Neural cell (in vitro differentiated cells): Measurements from ENCODE around the gene CCDC174.

ENCODE experiments used
- EP300 ChIP-seq: fragments of 450-650 bp; conservative IDR thresholded peaks from 2 replicates; pipeline ENCODE4 v1.6.1; 2014; ENCODE audit warnings: antibody characterized with exemption, mild to moderate bottlenecking, moderate library complexity; ENCODE audit not compliant: poor library complexity, severe bottlenecking
- EZH2 ChIP-seq: fragments of 200-600, 300-800 bp; shearing (Covaris generic), sonication (generic); IDR thresholded peaks from 2 replicates; pipeline ENCODE4 v1.6.1; 2014; ENCODE audit warnings: antibody characterized with exemption, low read length, borderline replicate concordance, mild to moderate bottlenecking; ENCODE audit not compliant: insufficient read depth, poor library complexity, severe bottlenecking
- POLR2AphosphoS5 ChIP-seq: IDR thresholded peaks from 2 replicates; pipeline ENCODE4 v1.6.1; 2012
- SMC3 ChIP-seq: fragments of 450-650 bp; conservative IDR thresholded peaks from 2 replicates; pipeline ENCODE4 v1.6.1; 2014; ENCODE audit warnings: antibody characterized with exemption, mild to moderate bottlenecking, moderate library complexity; ENCODE audit not compliant: poor library complexity
- TAF1 ChIP-seq: IDR thresholded peaks from 2 replicates; pipeline ENCODE4 v1.6.1; 2012; ENCODE audit warnings: low read depth
- TF ChIP-seq, protein P1 (sequence below): fragments of 450-650 bp; IDR thresholded peaks from 2 replicates; pipeline ENCODE4 v1.5.1; 2014; ENCODE audit warnings: antibody characterized with exemption, mild to moderate bottlenecking, moderate library complexity; ENCODE audit not compliant: poor library complexity, severe bottlenecking

- TF ChIP-seq EZH2 (no peak), EP300 (no peak), POLR2AphosphoS5 (no peak), SMC3 (no peak), TAF1 (no peak)
- TF ChIP-seq, protein P1, sequence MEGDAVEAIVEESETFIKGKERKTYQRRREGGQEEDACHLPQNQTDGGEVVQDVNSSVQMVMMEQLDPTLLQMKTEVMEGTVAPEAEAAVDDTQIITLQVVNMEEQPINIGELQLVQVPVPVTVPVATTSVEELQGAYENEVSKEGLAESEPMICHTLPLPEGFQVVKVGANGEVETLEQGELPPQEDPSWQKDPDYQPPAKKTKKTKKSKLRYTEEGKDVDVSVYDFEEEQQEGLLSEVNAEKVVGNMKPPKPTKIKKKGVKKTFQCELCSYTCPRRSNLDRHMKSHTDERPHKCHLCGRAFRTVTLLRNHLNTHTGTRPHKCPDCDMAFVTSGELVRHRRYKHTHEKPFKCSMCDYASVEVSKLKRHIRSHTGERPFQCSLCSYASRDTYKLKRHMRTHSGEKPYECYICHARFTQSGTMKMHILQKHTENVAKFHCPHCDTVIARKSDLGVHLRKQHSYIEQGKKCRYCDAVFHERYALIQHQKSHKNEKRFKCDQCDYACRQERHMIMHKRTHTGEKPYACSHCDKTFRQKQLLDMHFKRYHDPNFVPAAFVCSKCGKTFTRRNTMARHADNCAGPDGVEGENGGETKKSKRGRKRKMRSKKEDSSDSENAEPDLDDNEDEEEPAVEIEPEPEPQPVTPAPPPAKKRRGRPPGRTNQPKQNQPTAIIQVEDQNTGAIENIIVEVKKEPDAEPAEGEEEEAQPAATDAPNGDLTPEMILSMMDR, result no peak
Measured at GRCh38 chr3:14701676-14702075, 50.1 kb downstream of the CCDC174 start.
